HG02623 (cell line): ENCODE data around the gene MRPL14.

Experiments
- ATAC-seq: cut with Tn5 transposase; IDR thresholded peaks from one replicate; pipeline ENCODE4 v1.9.1; 2021; ENCODE audit warnings: moderate library complexity; ENCODE audit not compliant: unreplicated experiment

MRPL14 gene

DNA sequence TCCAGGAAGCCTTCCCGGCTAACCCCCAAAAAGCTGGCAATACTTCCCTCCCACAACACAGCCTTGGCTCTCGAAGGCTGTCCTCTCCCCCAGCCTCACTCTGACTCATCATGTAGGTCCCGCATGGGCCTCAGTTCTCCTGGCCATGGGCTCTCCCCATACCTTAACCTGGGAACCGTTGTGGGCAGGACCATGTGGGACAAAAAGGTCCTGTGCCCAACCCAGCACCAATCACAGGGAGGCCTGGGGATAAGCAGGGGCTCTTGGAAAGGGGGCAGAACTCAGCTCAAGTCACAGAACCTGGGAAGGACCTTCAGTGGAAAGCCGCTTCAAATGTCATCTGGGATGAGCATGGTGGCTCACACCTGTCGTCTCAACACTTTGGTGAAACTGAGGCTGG is 45.5 kb downstream of the MRPL14 start:
- no peak for ATAC-seq

DNA sequence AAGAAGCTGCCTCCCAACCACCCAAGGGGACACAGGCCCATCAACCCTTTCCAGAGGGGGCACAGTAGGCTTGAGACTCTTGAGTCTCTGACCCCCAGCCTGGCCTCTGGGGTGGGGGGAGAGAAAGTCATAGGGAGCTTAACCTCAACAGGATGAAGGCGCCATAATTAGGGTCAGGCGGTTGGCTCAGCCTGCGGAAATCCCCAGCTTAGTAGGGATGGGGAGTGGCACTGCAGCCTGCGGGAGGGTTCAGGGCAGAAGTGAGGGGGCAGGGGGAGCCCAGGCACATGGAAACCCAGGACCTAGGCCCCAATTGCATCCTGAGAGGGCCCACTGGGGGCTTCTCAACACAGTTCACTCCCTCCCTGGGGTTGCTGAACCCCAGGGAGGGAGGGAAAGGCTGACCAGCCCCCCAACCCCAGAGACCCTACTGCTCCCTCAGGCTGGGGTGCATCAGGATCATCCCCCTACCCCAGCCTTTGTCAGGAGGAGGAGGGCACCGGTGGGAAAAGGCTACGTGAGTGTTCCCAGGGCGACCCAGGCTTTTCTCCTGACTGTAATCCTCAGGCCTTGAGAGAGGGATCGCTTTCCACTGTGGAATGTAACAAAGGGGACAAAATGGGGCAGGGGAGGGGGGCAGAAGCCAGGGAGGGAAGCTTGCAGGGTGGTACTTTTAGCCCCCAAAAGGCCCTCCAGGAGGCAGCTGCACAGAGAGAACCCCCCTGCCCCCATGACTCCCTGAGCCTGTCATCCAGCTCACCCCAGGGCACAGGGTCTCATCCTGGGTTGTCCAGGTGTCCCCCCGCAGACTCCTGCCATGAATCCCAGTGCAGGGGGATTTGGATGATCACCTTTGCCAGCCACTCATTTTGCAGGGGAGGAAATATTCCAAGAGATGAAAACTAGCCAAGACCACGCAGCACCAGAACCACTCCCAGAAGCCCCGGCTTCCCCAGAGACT is 46.4 kb downstream of the MRPL14 start:
- no peak for ATAC-seq

DNA sequence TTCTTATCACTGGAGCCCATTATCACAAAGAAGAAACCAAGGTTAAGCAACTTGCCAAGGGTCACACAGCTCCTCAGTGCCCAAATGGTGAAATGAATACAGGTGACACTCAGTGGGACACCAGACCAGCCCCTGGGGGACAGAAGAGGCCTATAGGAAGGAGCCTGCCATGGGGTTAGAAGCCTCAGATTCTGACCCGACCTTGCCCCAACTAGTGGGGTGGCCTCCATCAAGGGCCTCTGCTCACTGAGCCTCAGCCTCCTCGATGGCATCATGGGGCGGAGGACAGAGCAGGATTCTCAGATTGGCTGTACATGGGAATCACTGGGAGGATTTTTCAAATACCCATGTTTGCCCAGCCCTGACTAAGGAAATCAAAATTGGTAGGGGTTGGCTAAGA is 47.6 kb downstream of the MRPL14 start:
- ATAC-seq: no peak

DNA sequence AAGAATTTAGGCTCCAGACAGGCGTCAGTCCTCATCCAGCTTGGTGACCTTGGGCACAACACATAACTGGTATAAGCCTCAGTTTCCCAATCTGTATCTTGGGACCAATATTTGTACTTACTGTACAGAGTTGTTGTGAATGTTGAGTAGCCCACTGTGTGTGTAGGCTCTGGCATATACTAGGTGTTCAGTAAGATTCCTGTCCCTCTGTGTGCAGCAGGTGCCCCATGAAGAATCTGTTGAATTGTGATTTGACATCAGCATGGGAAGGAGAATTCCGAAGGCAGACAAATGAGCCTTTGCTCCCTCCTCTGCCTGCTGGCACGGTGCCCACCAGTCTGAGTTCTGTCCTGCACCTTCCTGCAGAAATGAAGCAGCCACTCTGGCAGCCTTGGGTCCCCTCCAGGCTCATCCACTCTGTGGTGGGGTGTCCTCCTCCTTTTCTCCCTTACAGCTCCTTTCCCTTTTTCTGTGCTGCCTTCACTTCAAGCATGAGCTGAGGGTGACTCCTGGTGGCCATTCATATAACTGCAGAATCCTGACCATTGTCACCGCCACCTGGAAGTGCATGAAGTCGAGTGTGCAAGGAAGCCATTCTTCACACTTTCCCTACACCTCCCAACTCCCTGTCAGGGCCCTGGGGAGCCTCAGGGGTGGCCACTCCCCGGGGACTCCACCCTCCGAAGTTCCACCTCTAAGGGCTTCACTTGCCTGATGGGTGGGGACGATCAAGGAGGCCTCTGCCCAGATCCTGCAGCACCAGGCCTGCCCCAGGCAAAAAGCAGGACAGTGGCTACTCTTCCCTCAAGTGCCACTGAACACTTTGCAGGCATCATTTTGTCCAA is 48.2 kb downstream of the MRPL14 start:
- no peak for ATAC-seq

DNA sequence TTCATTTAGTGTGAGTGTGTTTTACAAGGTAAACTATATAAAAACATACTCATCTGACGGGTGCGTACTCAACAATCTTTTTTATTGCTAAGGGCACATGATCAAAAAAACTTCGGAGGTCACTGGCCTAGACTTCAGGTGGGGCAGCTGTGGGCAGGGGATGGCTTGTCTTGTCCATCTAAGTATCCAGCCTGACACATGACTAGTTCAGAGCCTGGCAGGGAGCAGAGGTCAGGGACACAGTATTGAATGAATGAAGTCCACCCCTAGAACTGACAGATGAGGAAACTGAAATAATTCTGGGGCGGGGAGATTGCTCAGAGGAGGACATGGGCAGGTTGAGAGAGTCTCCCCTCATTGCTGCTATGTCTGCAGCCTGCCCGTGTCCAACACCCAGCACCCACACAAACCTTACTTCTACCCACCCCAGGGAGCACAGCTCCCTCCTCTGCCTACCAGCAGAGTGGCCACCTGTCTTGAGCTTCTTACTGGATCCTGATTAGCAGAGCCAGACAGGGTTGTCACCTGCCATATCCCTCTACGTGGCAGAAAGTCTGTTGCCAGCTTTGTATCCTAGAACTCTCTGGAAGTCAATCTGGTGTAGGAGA is 48.9 kb downstream of the MRPL14 start:
- ATAC-seq: no peak

DNA sequence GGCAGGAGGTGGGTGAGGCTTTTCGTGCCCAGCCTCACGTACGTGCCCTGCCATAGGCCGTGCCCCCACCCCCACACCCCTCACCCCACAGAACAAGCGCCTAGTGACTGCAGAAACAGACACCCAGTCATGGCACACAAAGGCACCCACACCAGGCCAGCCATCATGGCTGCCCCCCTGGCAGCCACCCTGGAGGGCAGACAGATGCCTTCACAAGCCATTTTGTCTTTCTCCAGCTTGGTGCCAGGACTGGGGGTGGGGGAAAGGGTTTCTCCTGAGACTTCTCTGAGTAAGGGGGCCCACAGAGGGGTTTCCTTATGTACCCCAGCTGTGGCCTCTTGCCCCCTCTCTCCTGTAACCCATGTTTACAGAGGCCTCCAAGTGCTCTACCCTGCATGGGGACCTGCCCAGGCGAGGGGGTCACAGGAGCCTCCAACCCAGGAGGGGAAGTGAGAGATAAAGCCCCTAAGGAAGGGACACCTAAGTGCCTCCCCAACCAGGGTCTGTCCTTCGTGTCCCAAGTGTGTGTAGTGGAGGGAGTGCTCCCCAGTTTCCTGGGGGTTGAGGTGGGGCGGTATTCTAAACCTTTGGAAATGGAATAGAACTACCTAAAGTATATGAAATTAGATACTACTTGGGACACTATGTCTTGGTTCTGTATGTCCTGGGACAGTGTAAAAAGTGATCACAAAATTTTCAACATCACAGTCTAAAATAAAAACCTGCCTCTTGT is 49.9 kb downstream of the MRPL14 start:
- no peak for ATAC-seq

DNA sequence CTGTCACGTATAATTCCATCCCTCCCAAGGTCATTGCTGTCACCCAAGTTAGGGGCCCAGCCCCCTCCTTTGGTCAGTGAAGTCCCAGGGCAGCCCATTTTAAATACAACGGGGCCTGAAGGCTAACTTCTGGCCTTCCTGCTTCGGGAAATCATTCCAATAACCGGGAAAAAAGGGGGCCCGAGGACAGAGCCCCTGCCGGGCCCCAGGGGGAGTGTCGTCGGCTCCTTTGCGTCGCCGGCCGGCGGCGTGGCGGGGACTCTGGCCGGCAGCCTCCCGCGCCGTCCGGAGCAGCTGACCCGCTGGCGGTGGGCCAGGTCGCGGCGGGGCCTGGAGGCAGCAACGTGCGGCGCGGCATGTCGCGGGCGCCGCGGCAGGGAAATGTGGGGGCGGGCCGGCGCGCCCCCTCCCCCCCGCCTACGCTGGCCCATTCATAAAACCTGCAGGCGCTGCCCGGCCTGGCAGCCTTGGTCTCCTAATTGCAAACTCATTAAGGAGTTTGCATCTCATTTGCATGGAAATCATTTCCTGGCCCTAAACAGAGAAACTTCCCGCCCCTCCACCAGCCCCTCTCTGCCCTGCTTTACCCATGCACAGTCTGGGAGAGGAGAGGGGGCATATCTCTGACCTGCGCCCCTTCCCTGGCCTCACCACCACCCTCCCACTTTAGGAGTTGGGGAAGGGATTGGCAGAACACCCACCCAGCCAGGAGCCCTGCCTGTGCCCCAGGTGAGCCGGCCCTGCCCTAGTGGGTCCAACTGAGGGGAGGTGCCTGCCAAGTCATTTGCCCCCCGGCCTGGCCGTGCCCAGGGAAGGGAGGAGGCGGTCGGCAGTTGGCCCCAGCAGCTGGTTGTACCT is 50.7 kb downstream of the MRPL14 start:
- no peak for ATAC-seq

DNA sequence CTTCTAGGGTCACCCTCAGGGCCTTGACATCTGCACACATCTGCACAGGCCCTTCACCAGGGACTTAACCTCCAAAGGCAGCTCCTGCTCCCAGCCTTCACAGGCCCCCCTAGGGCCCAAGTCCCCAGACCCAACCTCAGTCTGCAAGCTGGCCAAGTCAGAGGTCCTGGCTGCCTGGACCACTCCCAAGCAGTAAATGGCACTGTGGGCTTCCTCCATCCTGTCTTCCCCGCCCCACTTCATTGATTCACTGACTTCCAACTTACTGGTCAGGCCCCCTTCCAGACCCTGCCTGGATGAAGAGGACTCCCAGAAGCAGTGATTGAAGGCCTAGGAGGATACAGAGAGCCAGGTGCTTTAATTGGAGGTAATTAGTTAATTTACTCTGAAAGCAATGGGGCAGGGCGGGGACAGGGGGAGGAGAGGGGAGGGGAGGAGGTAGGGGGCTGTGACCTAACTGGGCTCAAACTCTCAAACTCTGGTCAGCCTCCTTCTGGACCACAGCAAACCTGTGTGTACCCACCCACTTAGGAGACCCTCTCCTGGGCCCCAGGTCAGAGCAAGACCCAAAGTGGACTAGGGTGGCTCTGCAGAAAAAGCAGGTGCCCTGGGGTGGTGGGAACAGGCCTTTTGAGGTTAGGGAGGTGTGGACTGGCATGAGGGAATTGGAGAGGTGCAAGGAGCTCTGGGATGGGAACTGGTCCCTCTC is 51.5 kb downstream of the MRPL14 start:
- no peak for ATAC-seq

DNA sequence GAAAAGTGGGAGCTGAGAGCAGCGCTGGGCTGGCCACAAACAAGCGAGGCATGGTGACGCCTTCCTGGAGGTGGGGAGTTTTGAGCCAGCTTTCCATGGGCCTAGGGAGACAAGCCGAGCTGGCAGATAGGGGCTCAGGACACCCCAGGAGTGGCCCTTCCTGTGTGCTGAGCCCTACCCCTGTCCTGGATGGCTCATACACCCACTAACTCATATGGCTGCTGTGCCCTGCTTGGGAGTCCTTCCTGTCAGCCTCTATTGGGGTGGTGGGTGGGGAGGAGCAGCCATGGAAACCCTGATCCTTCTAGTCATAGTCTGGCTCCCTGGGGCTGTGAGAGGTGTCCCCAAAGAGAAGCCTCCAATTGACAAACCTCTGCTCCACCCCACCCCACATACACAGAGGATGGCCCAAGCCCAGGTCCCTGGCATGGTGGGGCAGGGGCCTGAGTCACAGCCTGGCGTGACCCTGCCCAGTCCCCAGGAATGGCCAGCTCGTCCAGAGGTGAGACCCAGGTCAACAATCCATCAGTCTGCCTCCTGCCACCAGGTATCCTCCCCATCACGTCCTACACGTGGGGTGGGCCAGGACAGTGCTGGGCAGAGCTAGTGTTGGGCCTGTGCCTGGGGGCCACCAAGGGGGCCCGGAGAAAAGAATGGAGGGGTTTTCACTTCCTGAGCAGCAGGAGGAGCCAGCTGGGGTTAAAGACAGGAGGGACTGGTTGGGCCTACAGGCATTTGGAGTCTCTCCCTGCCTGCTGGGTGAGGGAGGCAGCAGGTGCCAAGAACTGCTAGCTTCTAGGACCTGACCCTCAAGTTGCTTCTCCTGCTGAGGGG is 52.2 kb downstream of the MRPL14 start:
- no peak for ATAC-seq

DNA sequence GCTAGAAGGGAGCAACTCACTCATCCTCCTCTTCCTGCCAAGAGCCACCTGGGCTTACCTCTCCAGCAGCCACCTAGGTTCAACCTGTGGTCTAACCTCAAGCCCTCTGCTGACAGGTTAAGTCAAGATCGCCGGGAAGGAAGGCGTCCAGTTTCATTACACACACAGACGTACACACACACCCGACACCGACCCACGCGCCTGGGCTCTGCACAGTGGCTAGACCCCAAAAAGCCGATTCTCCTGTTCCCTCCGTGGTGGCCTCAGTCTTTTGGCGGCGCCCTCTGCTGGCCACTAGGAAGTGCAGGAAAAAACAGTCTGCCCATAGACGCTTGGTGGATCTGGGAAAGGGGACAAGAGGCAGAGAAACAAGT is 52.8 kb downstream of the MRPL14 start:
- no peak for ATAC-seq

DNA sequence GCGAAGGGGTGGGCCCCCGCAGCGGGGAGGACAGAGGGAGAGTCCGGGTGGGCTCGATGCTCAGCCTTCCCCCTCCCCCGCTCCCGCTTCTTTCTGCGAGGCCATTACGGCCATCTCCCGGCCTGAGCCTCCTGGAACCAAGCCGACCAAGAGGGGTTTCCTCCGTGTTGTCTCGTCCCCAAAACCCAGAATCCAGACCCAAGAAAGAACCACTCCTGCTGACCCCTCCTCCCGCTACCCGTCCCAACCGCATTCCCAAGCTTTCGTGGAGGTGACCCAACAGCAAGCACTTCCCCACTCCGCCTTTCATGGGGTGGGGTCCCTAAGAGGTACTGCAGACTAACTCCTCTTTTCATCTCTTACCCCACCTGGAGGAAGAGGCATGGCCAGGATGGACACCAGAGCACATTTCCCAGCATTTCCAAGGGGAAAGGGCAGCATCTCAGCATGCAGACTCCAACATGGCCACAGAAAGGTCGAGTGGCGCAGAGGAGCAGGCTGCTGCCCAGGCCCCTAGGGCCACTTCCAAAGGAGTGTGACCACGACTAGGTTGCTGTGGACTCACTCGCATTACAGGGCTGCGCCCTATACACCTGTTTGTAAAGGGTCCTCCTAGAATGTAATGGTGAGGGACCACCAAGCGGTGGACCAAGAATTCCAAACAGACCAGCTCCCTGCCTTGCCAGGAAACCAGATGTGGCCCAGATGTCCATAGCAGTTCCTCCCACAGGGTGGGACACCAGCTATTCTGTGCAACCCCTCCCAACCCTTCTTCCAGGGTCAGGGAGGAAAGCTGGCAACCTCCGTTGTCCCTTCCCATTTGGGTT is 53.4 kb downstream of the MRPL14 start:
- no peak for ATAC-seq

DNA sequence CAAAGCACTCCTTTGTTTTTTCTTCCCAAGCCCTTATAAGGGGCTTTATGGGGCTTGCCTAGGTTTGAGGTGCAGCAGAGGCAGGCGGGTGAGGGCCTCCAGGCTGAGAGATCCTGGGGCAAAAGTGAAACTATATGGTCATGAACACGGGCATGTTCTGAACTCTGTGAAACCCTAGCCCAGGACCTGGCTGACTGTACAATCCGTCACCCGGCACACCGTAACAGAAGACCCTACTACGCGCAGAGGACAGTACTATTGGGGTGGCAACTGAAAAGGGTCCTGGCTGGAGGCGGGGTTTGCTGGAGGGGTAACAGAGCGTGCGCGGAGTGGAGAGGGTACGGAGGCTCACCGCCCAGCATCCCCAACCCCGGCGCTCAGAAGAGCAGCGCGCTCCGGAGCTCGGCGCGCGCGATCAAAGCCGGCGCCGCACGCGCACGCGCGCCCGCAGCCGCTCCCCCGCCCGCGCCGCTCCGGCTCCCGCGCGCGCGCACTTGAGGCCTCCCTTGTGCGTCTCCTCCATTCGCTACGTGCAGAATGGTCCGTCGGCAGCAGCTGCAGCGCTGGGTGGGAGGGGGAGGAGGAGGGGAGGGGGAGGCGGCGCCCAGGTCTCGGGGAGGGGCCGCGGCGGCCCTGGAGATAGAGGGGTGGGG is 54.2 kb downstream of the MRPL14 start:
- peak; percentile 43 for ATAC-seq

DNA sequence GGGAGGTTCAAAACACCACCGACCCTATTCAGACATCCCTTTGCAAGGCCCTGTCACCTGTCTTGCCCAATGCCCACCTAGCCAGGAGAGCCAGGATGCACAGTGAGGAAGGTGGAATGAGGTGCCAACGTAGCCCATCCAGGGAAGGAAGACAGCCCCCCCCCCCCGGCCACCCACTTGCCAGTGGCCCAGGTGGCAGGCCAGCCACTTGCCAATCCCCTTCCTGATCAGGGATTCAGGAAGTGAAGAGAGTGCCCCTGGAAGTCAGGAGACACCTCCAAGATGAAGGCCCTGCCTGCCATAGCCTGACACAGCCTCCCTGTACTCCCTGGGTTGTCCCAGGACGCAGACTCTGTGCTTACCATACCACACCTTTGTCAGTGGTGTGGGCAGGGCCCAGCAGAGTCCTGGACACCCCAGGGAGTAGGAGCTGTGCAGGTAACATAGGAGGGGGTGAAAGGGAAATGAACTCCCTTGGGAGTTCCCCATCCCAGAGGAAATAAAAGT is 54.7 kb downstream of the MRPL14 start:
- ATAC-seq: no peak

DNA sequence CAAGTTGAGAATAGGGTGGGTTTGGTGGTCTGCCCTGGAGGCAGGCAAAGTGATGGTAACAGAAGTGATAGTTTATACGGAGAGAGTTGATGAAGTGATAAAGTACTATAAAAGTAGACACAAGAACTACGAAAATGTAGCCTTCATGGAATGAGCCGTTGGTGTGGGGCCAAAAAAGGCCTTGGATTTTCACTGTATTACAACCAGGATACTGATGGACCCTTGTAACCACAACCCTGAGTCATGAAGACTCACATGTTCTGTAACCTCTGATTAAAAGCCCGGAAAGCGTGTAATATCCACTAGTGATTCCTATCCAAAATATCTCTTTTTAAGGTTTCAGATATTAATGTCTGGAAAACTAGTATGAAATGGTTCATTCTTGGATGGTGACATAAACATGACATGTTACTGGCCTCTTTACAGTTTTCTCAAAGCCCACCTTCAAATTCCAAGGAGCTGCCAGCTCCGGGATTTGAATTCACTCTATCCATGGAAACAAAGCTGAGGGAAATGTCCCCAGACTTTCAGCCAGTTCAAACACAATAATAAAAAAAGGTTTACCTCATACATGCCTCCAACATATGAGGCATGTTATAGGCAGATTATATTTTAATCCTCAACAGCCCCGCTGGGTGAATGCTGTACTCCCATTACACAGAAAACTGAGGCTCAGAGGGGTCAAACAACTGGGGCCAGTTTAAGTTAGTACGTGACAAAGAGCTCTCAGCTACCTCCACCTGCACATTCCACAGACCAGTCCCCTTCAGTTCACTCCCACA is 55.4 kb downstream of the MRPL14 start:
- no peak for ATAC-seq

DNA sequence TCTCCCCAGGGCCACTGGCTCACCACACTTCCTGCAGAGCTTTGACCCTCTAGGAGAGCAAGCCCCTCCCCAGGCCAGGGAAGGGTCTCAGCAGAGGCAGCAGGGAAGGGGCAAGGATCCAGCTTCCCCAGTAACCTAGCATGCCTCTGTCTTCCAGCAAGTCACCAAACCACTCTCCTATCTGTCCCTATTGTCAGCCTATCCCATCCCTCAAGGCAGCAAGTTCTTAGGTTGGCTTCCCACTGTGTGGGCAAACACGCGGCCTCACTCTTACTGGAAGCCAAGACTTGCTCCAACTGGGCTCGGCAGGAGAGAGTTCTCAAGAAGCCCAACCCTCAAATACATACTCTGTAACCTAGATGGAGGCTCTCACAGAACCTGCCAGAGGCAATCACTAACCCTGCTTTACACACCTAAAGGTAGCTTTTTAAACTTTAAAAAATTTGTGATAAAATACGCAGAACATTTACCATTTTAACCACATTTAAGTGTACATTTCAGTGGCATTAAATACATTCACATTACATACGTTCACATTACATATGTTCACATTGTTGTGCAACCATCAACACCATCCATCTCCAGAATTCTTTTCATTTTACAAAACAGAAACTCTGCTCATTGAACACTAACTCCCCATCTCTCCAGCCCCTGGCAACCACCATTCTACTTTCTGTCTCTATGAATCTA is 58.5 kb downstream of the MRPL14 start:
- no peak for ATAC-seq
